Calu3 (cell line): ENCODE measurements around the gene RBP3. TPM values are rescaled to one million over a fixed set of nuclear protein-coding genes. Genes with fewer than 3 reads are reported as not detected.

Experiments
- Bru-seq: library from RNA; stranded (reverse); fragments of 400-500 nt; gene quantifications from one replicate; lab custom pipeline; 2021; lab: Mats Ljungman, UMichigan
- BruChase-seq, 2 experiments: library from RNA; stranded (reverse); fragments of 400-500 nt; gene quantifications; one replicate each; lab custom pipeline; 2021; lab: Mats Ljungman, UMichigan
- BruUV-seq: library from RNA; stranded (reverse); fragments of 400-500 nt; replicated peaks from 2 replicates; lab custom pipeline; 2021; lab: Mats Ljungman, UMichigan
- CTCF ChIA-PET: fragments of 300-600 bp; sonication (Branson Sonifier 250); formaldehyde crosslinking; loops from one replicate; lab custom pipeline; 2022; ENCODE audit warnings: antibody characterized with exemption; lab: Charles Lee
- DNase-seq: peaks from one replicate; pipeline ENCODE4 v3.0.0; 2022
- H3K27ac Mint-ChIP-seq: one replicate; pipeline ENCODE4 v1.8.0; 2022; ENCODE audit warnings: mixed read lengths; ENCODE audit not compliant: unreplicated experiment
- H3K27me3 Mint-ChIP-seq: one replicate; pipeline ENCODE4 v1.8.0; 2022; ENCODE audit warnings: mixed read lengths; ENCODE audit not compliant: unreplicated experiment
- H3K36me3 Mint-ChIP-seq: one replicate; pipeline ENCODE4 v1.8.0; 2022; ENCODE audit warnings: mild to moderate bottlenecking, moderate library complexity, mixed read lengths; ENCODE audit not compliant: insufficient read depth, unreplicated experiment
- H3K4me1 Mint-ChIP-seq: one replicate; pipeline ENCODE4 v1.8.0; 2022; ENCODE audit warnings: mild to moderate bottlenecking, low read depth, mixed read lengths; ENCODE audit not compliant: unreplicated experiment
- H3K4me3 Mint-ChIP-seq: one replicate; pipeline ENCODE4 v1.8.0; 2022; ENCODE audit warnings: mild to moderate bottlenecking, low read depth, moderate library complexity, mixed read lengths; ENCODE audit not compliant: unreplicated experiment
- H3K9me3 Mint-ChIP-seq: one replicate; pipeline ENCODE4 v1.8.0; 2022; ENCODE audit warnings: low read depth, mixed read lengths; ENCODE audit not compliant: unreplicated experiment
- CTCF ChIP-seq: fragments of 200-600 bp; IDR thresholded peaks from one replicate; pipeline ENCODE4 v1.8.0; 2022; ENCODE audit warnings: antibody characterized with exemption; ENCODE audit not compliant: unreplicated experiment
- intact Hi-C: fragments of 100-400 bp; cut with micrococcal nuclease; formaldehyde crosslinking; loops from one replicate; pipeline ENCODE4 v1.10.0; 2022; ENCODE audit not compliant: unreplicated experiment
- long read RNA-seq: library from polyadenylated mRNA; stranded (forward); transcript quantifications from one replicate; pipeline ENCODE4 v2.0.0, GENCODE V29; 2022
- total RNA-seq: library from RNA; stranded (reverse); gene quantifications from 2 replicates; pipeline ENCODE4 v1.2.3, GENCODE V29; 2022

Gene RBP3
- total RNA-seq: not detected in 2 replicates
- Bru-seq, nascent RNA: not detected
- BruChase-seq, experiment 1, labeled RNA remaining after a 6-hour chase: not detected
- BruChase-seq, experiment 2, labeled RNA remaining after a 2-hour chase: not detected
- long read RNA-seq: 0 reads

GRCh38 chr10:47348138-47348651 is at the start of gene RBP3:
TSS of gene RBP3 (plus strand) at chr10:47348363. CDS start at chr10:47348485, 122 bp downstream.
- H3K9me3 Mint-ChIP-seq: no peaks in the 10 kb centered on the region
- peaks cover 23% of the 10 kb centered on the region for H3K27me3 Mint-ChIP-seq
- BruUV-seq: no TSS peak
- intact Hi-C loops: no loop called here
- no peak for TF ChIP-seq CTCF
- H3K27ac Mint-ChIP-seq: no peak within 1 kb of the TSS
- H3K4me3 Mint-ChIP-seq: no peak within 1 kb of the TSS
- H3K36me3 Mint-ChIP-seq: no peaks in the 10 kb centered on the region
- DNase-seq: no peak
- CTCF ChIA-PET: no interaction called here
- H3K4me1 Mint-ChIP-seq: no peaks in the 10 kb centered on the region

GRCh38 chr10:47298715-47299114 is 49.4 kb upstream of the RBP3 start:
- intact Hi-C loops: no loop called here
- Mint-ChIP-seq H3K27me3 (peaks cover 66% of the 10 kb centered on the region), H3K27ac (no peak overlapping the region), H3K9me3 (no peaks in the 10 kb centered on the region), H3K4me3 (no peak overlapping the region), H3K4me1 (no peaks in the 10 kb centered on the region), H3K36me3 (no peaks in the 10 kb centered on the region)
- BruUV-seq: no TSS peak
- no peak for DNase-seq
- CTCF ChIA-PET: no interaction called here
- no peak for TF ChIP-seq CTCF

DNA sequence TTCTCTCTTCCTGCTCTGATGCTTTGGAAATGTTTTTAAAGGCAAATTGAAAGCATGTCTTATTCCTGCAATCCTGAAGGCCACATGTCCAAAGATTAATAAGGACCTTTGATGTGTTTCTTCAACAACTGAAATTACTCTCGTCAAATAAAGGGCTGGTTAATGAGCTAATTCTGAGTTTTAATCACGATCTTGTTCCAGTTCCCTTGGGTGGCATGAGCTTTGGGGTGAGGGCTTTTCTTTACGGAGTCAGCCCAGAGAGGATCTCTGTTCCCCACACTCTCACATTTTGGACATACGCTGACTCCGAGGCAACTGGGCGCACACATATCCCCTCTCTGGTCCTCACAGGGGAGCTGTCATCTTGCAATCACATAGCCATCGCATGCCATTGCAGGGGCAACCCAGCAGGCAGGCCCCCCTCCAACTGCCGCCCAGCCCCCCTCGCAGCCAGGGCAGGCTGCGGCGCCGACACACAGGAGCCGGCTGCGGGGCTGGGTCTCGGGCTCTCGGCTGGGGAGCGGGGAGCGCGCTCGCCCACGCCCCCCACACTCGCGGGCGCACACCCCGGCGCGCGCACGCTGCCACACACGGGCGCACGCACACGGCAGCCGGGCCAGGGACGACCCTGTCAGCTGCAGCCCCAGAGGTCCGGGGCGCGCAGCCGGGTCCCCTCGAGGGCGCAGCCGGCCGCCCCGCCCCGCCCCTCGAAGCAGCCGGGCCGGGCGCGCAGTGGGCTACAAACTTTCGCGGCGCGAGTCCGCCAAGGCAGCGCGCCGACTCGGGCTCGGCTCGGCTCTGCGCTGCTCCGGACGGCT is 48.3 kb upstream of the RBP3 start, which contains the start of gene GDF10:
TSS of gene GDF10 (plus strand) at position 587 of the 818 bp plus-strand sequence. CDS start 455 bp downstream, outside the sequence.
- no TSS peak for BruUV-seq
- intact Hi-C loops: no loop called here
- DNase-seq: no peak

More for the DNA sequence above, 48.3 kb upstream of the RBP3 start, which contains the start of gene GDF10:
- CTCF ChIA-PET: no interaction called here
- Mint-ChIP-seq H3K4me1 (no peaks in the 10 kb centered on the region), H3K4me3 (no peak within 1 kb of the TSS), H3K27ac (no peak within 1 kb of the TSS), H3K27me3 (peaks cover 66% of the 10 kb centered on the region), H3K36me3 (no peaks in the 10 kb centered on the region), H3K9me3 (no peaks in the 10 kb centered on the region)
- no peak for TF ChIP-seq CTCF
